ENCODE data around the gene PRPF40B.

- TF ChIP-seq TAF15 (IDR thresholded peaks at IDR 0.05; ENCODE audit: low read depth, low read length) (no peak), MTA1 (IDR thresholded peaks at IDR 0.05; ENCODE audit: borderline replicate concordance) (no peak), ZNF3 (CRISPR knock-in tag; IDR thresholded peaks at IDR 0.05) (no peak), YY1 (IDR thresholded peaks at IDR 0.05; ENCODE audit: borderline replicate concordance in 1 of 3, control insufficient read depth in 1 of 3, extremely low read depth in 1 of 3, insufficient read depth in 3 of 3, insufficient read length in 1 of 3, insufficient replicate concordance in 2 of 3, low read depth in 1 of 3, low read length in 2 of 3) (no peak), SREBF2 (CRISPR knock-in tag; IDR thresholded peaks at IDR 0.05) (no peak), CREB1 (IDR thresholded peaks at IDR 0.05) (no peak), CREB1 (CRISPR knock-in tag; IDR thresholded peaks at IDR 0.05) (no peak), ZNF133 (CRISPR knock-in tag; IDR thresholded peaks at IDR 0.05) (no peak), SIN3A (IDR thresholded peaks at IDR 0.05; ENCODE audit: borderline replicate concordance in 2 of 2, control insufficient read depth in 1 of 2, low read depth in 2 of 2, low read length in 2 of 2) (no peak), SRF (CRISPR knock-in tag; IDR thresholded peaks at IDR 0.05) (no peak), ADNP (tag; IDR thresholded peaks at IDR 0.05) (no peak), ZC3H4 (CRISPR knock-in tag; IDR thresholded peaks at IDR 0.05; ENCODE audit: borderline replicate concordance) (no peak)
- TF ChIP-seq, protein P1, sequence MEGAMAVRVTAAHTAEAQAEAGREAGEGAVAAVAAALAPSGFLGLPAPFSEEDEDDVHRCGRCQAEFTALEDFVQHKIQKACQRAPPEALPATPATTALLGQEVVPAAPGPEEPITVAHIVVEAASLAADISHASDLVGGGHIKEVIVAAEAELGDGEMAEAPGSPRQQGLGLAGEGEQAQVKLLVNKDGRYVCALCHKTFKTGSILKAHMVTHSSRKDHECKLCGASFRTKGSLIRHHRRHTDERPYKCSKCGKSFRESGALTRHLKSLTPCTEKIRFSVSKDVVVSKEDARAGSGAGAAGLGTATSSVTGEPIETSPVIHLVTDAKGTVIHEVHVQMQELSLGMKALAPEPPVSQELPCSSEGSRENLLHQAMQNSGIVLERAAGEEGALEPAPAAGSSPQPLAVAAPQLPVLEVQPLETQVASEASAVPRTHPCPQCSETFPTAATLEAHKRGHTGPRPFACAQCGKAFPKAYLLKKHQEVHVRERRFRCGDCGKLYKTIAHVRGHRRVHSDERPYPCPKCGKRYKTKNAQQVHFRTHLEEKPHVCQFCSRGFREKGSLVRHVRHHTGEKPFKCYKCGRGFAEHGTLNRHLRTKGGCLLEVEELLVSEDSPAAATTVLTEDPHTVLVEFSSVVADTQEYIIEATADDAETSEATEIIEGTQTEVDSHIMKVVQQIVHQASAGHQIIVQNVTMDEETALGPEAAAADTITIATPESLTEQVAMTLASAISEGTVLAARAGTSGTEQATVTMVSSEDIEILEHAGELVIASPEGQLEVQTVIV (CRISPR knock-in tag; IDR thresholded peaks at IDR 0.05; ENCODE audit: borderline replicate concordance): no peak
Observed at GRCh38 chr12:49583366-49584094, 39.8 kb upstream of the PRPF40B start.

Data from K562 (cell line).